Measurements from ENCODE around the gene LIN54. TPM values are rescaled to one million over a fixed set of nuclear protein-coding genes. Genes with fewer than 3 reads are reported as not detected.

LIN54 gene
- total RNA-seq, 1 donor from 2014 or later, result 11.1 TPM

GRCh38 chr4:82998898-82999297, 11.7 kb downstream of the LIN54 start:
- H3K27me3 Mint-ChIP-seq (ENCODE audit: low read depth, unreplicated experiment), result no peaks in the 10 kb centered on the region

GRCh38 chr4:82994834-82995233, 15.8 kb downstream of the LIN54 start:
- Histone ChIP-seq H3K9ac (ENCODE audit: low read length) (no peak overlapping the region), H3K9me3 (ENCODE audit: insufficient read depth, low read depth, low read length) (no peaks in the 10 kb centered on the region), H3K79me2 (ENCODE audit: insufficient read depth, low read length) (peaks cover 45% of the 10 kb centered on the region), H3K27ac (ENCODE audit: low read depth, low read length) (no peak overlapping the region), H3K36me3 (ENCODE audit: insufficient read depth, low read length) (no peaks in the 10 kb centered on the region), H3K4me2 (ENCODE audit: low read length) (no peak overlapping the region), H4K20me1 (ENCODE audit: insufficient read depth, low read length) (no peaks in the 10 kb centered on the region), H3K4me1 (ENCODE audit: insufficient read depth, low read length) (no peaks in the 10 kb centered on the region), H2AFZ (ENCODE audit: low read depth, low read length) (no peak overlapping the region), H3K4me3 (ENCODE audit: insufficient read depth, low read depth, low read length) (no peak overlapping the region), H3K27me3 (ENCODE audit: insufficient read depth, low read length) (no peaks in the 10 kb centered on the region)
- peaks cover 2% of the 10 kb centered on the region for H3K4me1 Mint-ChIP-seq (ENCODE audit: low read depth, unreplicated experiment)
- H3K9me3 Mint-ChIP-seq (ENCODE audit: unreplicated experiment), result no peaks in the 10 kb centered on the region
- no peak overlapping the region for H3K27ac Mint-ChIP-seq (ENCODE audit: unreplicated experiment)
- H3K4me3 Mint-ChIP-seq (ENCODE audit: unreplicated experiment), result no peak overlapping the region
- TF ChIP-seq CTCF (IDR thresholded peaks at IDR 0.05; ENCODE audit: insufficient read depth, low read depth, low read length) (no peak), EZH2 (IDR thresholded peaks at IDR 0.05; ENCODE audit: insufficient read depth, low read length) (no peak)
- H3K36me3 Mint-ChIP-seq (ENCODE audit: low read depth, unreplicated experiment), result no peaks in the 10 kb centered on the region
- no peak for FAIRE-seq
- DNase-seq (ENCODE audit: low read depth), result no peak
- H3K27me3 Mint-ChIP-seq (ENCODE audit: low read depth, unreplicated experiment), result no peaks in the 10 kb centered on the region

More at GRCh38 chr4:82998898-82999297, 11.7 kb downstream of the LIN54 start:
- DNase-seq (ENCODE audit: low read depth) (no peak), FAIRE-seq (no peak)
- H4K20me1 ChIP-seq (ENCODE audit: insufficient read depth, low read length), result peaks cover 12% of the 10 kb centered on the region
- no peaks in the 10 kb centered on the region for H3K9me3 Mint-ChIP-seq (ENCODE audit: unreplicated experiment)
- H3K79me2 ChIP-seq (ENCODE audit: insufficient read depth, low read length), result peaks cover 63% of the 10 kb centered on the region
- no peak overlapping the region for H3K9ac ChIP-seq (ENCODE audit: low read length)
- no peaks in the 10 kb centered on the region for H3K36me3 ChIP-seq (ENCODE audit: insufficient read depth, low read length)
- no peak for TF ChIP-seq EZH2 (IDR thresholded peaks at IDR 0.05; ENCODE audit: insufficient read depth, low read length)
- no peak for TF ChIP-seq CTCF (IDR thresholded peaks at IDR 0.05; ENCODE audit: insufficient read depth, low read depth, low read length)
- no peaks in the 10 kb centered on the region for H3K27me3 ChIP-seq (ENCODE audit: insufficient read depth, low read length)
- H3K9me3 ChIP-seq (ENCODE audit: insufficient read depth, low read depth, low read length), result no peaks in the 10 kb centered on the region
- no peaks in the 10 kb centered on the region for H3K36me3 Mint-ChIP-seq (ENCODE audit: low read depth, unreplicated experiment)
- H3K4me3 ChIP-seq (ENCODE audit: insufficient read depth, low read depth, low read length), result no peak overlapping the region
- H3K27ac ChIP-seq (ENCODE audit: low read depth, low read length), result no peak overlapping the region
- no peaks in the 10 kb centered on the region for H3K4me1 Mint-ChIP-seq (ENCODE audit: low read depth, unreplicated experiment)
- H2AFZ ChIP-seq (ENCODE audit: low read depth, low read length), result no peak overlapping the region
- no peak overlapping the region for H3K4me2 ChIP-seq (ENCODE audit: low read length)
- no peak overlapping the region for H3K4me3 Mint-ChIP-seq (ENCODE audit: unreplicated experiment)
- H3K4me1 ChIP-seq (ENCODE audit: insufficient read depth, low read length), result no peaks in the 10 kb centered on the region
- H3K27ac Mint-ChIP-seq (ENCODE audit: unreplicated experiment), result no peak overlapping the region

GRCh38 chr4:82989575-82990429, 20.8 kb downstream of the LIN54 start:
- Mint-ChIP-seq H3K9me3 (ENCODE audit: unreplicated experiment) (no peaks in the 10 kb centered on the region), H3K27ac (ENCODE audit: unreplicated experiment) (no peak overlapping the region), H3K36me3 (ENCODE audit: low read depth, unreplicated experiment) (peaks cover 4% of the 10 kb centered on the region), H3K27me3 (ENCODE audit: low read depth, unreplicated experiment) (no peaks in the 10 kb centered on the region), H3K4me3 (ENCODE audit: unreplicated experiment) (no peak overlapping the region), H3K4me1 (ENCODE audit: low read depth, unreplicated experiment) (peaks cover 7% of the 10 kb centered on the region)
- peaks cover 3% of the 10 kb centered on the region for H3K4me1 ChIP-seq (ENCODE audit: insufficient read depth, low read length)
- no peak for FAIRE-seq
- no peaks in the 10 kb centered on the region for H3K9me3 ChIP-seq (ENCODE audit: insufficient read depth, low read depth, low read length)
- H3K79me2 ChIP-seq (ENCODE audit: insufficient read depth, low read length), result peaks cover 32% of the 10 kb centered on the region
- no peak overlapping the region for H2AFZ ChIP-seq (ENCODE audit: low read depth, low read length)
- H3K36me3 ChIP-seq (ENCODE audit: insufficient read depth, low read length), result no peaks in the 10 kb centered on the region
- no peak overlapping the region for H3K4me3 ChIP-seq (ENCODE audit: insufficient read depth, low read depth, low read length)
- DNase-seq (ENCODE audit: low read depth), result no peak
- H4K20me1 ChIP-seq (ENCODE audit: insufficient read depth, low read length), result peaks cover 3% of the 10 kb centered on the region
- no peak overlapping the region for H3K27ac ChIP-seq (ENCODE audit: low read depth, low read length)
- peak overlapping the region; percentile 60 for H3K4me2 ChIP-seq (ENCODE audit: low read length)
- TF ChIP-seq CTCF (IDR thresholded peaks at IDR 0.05; ENCODE audit: insufficient read depth, low read depth, low read length) (no peak), EZH2 (IDR thresholded peaks at IDR 0.05; ENCODE audit: insufficient read depth, low read length) (no peak)
- no peaks in the 10 kb centered on the region for H3K27me3 ChIP-seq (ENCODE audit: insufficient read depth, low read length)
- H3K9ac ChIP-seq (ENCODE audit: low read length), result no peak overlapping the region

All from astrocyte (in vitro differentiated cells and primary cell).